ENCODE results near the gene GNB1. TPM values are rescaled to one million over a fixed set of nuclear protein-coding genes. Genes with fewer than 3 reads are reported as not detected.
"Not testable (repeated sequence)": the region's sequence is repeated elsewhere in the genome, so short reads cannot be mapped to it uniquely, and the experiment has no call there.

GNB1 gene
- total RNA-seq, 1 donor from 2014 or later: 327 TPM

GRCh38 chr1:1861339-1861730 lies 29.6 kb downstream of the GNB1 start:
- Mint-ChIP-seq H3K27me3 (no peaks in the 10 kb centered on the region), H3K4me3 (ENCODE audit: low read depth) (no peak overlapping the region), H3K4me1 (ENCODE audit: low read depth) (peaks cover 27% of the 10 kb centered on the region)

GRCh38 chr1:1859970-1860697 lies 30.8 kb downstream of the GNB1 start:
- H3K4me3 Mint-ChIP-seq (ENCODE audit: low read depth); H3K9me3 Mint-ChIP-seq (ENCODE audit: low read depth); H3K36me3 Mint-ChIP-seq (ENCODE audit: insufficient read depth); H3K27me3 Mint-ChIP-seq; DNase-seq (ENCODE audit: low spot score, unreplicated experiment): not testable (repeated sequence)
- peak overlapping the region; percentile 97 for H3K27ac Mint-ChIP-seq
- H3K4me1 Mint-ChIP-seq (ENCODE audit: low read depth): peaks cover 27% of the 10 kb centered on the region

More at GRCh38 chr1:1861339-1861730, 29.6 kb downstream of the GNB1 start:
- Mint-ChIP-seq H3K9me3 (ENCODE audit: low read depth) (no peaks in the 10 kb centered on the region), H3K27ac (no peak overlapping the region), H3K36me3 (ENCODE audit: insufficient read depth) (peaks cover 3% of the 10 kb centered on the region)
- no peak for TF ChIP-seq CTCF (IDR thresholded peaks at IDR 0.05; ENCODE audit: unreplicated experiment)
- no peak for DNase-seq (ENCODE audit: low spot score, unreplicated experiment)

- no peaks in the 10 kb centered on the region for H3K9me3 Mint-ChIP-seq (ENCODE audit: low read depth)
- peak; percentile 13 for TF ChIP-seq CTCF (IDR thresholded peaks at IDR 0.05; ENCODE audit: unreplicated experiment)
- H3K4me3 Mint-ChIP-seq (ENCODE audit: low read depth): no peak overlapping the region
- H3K4me1 Mint-ChIP-seq (ENCODE audit: low read depth): peaks cover 34% of the 10 kb centered on the region
- H3K36me3 Mint-ChIP-seq (ENCODE audit: insufficient read depth): peaks cover 1% of the 10 kb centered on the region
- H3K27me3 Mint-ChIP-seq: no peaks in the 10 kb centered on the region
- H3K27ac Mint-ChIP-seq: peak overlapping the region; percentile 97
- no peak for DNase-seq (ENCODE audit: low spot score, unreplicated experiment)
Observed at GRCh38 chr1:1858382-1859086, 32.4 kb downstream of the GNB1 start.

- no peak overlapping the region for H3K4me3 Mint-ChIP-seq (ENCODE audit: low read depth)
- no peak for TF ChIP-seq CTCF (IDR thresholded peaks at IDR 0.05; ENCODE audit: unreplicated experiment)
Observed at GRCh38 chr1:1857096-1857703, 33.7 kb downstream of the GNB1 start.

GRCh38 chr1:1856161-1856560 lies 34.7 kb downstream of the GNB1 start:
- Mint-ChIP-seq H3K27ac (peak overlapping the region; percentile 37), H3K4me1 (ENCODE audit: low read depth) (peaks cover 33% of the 10 kb centered on the region)
- DNase-seq (ENCODE audit: low spot score, unreplicated experiment); H3K36me3 Mint-ChIP-seq (ENCODE audit: insufficient read depth); H3K27me3 Mint-ChIP-seq; H3K9me3 Mint-ChIP-seq (ENCODE audit: low read depth); H3K4me3 Mint-ChIP-seq (ENCODE audit: low read depth): not testable (repeated sequence)

More at GRCh38 chr1:1857096-1857703, 33.7 kb downstream of the GNB1 start:
- H3K27ac Mint-ChIP-seq: peak overlapping the region; percentile 73
- H3K27me3 Mint-ChIP-seq: no peaks in the 10 kb centered on the region
- H3K9me3 Mint-ChIP-seq (ENCODE audit: low read depth): no peaks in the 10 kb centered on the region
- no peak for DNase-seq (ENCODE audit: low spot score, unreplicated experiment)
- H3K4me1 Mint-ChIP-seq (ENCODE audit: low read depth): peaks cover 33% of the 10 kb centered on the region
- H3K36me3 Mint-ChIP-seq (ENCODE audit: insufficient read depth): peaks cover 9% of the 10 kb centered on the region

GRCh38 chr1:1853593-1854257 lies 37.2 kb downstream of the GNB1 start:
- Mint-ChIP-seq H3K36me3 (ENCODE audit: insufficient read depth) (peaks cover 9% of the 10 kb centered on the region), H3K27ac (peak overlapping the region; percentile 70), H3K9me3 (ENCODE audit: low read depth) (no peaks in the 10 kb centered on the region), H3K4me1 (ENCODE audit: low read depth) (peaks cover 23% of the 10 kb centered on the region), H3K27me3 (no peaks in the 10 kb centered on the region), H3K4me3 (ENCODE audit: low read depth) (no peak overlapping the region)
- DNase-seq (ENCODE audit: low spot score, unreplicated experiment): no peak
- TF ChIP-seq CTCF (IDR thresholded peaks at IDR 0.05; ENCODE audit: unreplicated experiment): no peak

Measured in progenitor cell of endocrine pancreas (in vitro differentiated cells).